GM18870 (cell line): Measurements from ENCODE around the gene GPR65.
"Not testable (repeated sequence)": the region's sequence is repeated elsewhere in the genome, so short reads cannot be mapped to it uniquely, and the experiment has no call there.

Experiments used
- ATAC-seq: cut with Tn5 transposase; IDR thresholded peaks from one replicate; pipeline ENCODE4 v1.9.1; 2021; ENCODE audit warnings: moderate library complexity; ENCODE audit not compliant: unreplicated experiment

The GPR65 gene

DNA sequence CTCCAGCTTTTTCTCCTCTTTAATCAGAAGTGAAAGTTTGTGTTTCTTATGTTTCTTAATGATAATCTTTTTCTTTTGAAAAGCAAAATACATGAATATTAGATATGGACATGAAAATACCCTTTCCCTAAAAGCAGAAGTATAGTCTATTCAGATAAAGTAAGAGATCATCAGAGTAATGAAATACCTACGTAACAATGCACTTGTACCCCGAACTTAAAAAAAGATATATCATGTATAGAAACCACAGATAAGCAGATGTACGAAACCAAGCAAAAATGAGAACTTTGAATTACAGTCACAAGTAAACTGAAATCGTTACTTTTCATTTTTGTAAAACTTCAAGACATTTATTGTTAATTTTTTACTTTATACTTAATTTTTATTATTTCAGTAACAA is 1.5 kb upstream of the GPR65 start:
- ATAC-seq, result no peak

DNA sequence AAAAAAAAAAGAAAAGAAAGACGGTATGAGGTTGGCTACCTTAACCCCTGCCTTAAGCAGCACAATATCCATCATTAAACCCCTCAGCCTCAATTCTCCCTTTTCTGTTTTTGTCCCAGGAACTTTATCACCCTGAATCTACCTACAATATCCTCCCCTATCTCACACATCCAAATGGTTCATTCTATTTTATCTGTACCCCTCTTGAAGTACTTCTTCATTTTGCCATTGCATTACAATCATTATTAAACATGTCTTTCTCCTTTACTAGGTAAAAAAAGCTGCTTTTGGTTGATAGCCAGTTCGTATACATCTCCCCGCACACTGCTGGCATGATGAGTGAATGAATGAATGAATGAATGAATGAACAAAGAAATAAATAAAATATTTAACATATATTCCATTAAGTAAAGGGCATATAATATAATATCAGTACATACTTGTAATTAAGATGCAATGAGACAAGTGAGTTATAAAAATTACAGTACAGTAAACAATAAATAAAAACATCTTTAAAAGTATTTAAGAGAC is 364 bp upstream of the GPR65 start:
- no peak for ATAC-seq

DNA sequence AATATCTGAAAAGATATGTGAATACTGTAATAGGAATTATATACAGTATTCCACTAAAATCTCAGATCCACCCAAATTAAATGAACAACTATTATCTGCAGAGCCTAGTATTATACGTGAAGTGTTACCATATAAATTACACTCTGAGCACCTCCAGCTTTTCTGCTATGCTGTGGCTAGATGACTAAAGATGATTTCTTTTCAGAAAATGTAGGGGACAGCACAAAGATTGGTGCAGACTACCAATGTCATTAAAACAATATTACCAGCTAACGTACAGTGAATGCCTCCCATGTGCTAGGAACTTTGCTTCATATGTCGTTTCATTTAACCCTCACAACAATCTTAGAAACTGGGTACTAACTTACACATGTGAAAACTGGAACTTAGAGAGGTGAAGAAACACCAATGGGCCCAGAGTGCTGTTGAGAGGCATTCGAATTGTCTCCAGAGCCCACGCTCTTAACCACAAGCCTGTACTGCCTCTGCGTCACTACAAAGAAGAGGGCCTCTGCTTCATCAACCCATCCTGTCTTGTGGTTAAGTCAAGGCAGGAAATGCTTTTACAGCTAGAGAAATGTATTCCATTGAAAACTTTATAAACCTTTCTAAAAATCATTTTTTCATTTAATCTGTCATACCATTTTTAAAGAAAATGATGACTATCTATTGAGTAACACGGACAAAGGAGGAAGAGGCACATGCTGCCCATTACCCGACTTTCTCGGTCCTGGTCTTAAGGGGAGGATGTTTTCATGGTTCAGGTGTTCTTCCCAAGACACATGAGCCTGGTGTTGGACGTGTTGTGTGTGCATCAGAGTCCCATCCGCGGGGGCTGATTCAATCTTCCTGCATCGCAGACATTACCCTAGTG is 1.3 kb downstream of the GPR65 start:
- peak; percentile 92 for ATAC-seq

DNA sequence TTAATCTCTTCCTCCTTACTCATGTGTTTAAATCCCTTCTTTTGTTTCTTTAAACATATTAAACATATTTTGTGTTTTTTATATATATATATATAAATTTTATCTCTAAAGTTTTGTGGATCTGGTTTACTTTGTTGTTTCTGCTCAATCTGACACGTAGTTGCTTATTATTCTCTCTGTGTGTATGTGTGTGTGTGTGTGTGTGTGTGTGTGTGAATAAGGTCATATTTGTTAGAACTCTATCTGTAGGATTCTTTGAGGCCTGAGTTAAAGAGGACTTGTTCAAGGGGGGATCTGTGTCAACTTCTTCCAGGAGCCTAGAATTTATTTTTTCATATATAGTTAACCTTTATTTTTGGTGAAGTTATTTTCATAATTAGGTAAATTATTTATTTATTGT is 2.7 kb downstream of the GPR65 start:
- ATAC-seq, result no peak

DNA sequence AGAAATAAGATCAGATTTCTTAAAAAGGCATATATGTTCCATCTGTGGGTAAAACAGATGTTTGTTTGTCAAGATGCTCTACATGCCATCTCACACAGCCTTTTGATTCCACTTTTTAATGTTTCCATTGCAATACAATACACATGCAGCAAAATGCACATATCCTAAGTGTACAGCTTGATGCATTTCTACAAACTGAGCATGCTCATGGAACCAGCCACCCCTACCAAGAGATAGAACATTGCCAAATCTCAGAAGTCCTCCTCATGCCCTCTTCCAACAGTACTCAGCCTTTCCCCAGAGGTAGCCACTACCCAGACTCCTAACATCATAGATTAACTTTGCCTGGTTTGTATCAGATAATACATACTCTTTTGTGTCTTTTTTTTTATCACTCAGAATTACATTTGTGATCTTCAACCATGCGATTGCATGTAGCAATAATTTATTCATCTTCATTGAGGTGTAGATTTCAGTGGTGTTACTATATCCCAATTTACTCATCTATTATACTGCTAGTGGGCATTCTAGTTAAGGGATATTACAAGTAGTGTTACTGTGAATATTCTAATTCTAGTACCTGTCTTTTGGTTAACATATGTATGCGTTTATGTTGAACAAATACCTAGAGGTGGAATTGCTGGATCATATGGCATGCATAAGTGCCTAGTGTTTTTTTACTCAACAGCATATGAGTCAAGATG is 3.3 kb downstream of the GPR65 start:
- ATAC-seq, result no peak

DNA sequence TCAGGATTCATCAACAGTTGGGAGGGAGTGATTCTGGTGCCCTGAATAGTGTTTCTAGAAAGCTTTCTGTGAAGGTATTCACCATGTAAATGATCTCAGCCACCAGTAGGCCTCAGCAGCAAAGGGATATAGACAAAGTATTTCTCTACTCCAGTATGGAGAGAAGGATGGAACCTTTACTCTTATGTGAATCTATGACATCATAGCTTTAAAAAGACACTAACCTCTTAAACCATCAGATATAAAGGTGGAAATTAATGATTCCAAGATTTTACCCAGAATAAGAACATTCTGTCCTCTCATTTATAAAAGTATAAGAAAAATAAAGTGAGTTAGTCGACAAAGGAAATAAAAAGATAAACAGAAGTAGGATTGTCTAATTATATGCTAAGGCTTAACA is 4.6 kb downstream of the GPR65 start:
- ATAC-seq, result no peak

DNA sequence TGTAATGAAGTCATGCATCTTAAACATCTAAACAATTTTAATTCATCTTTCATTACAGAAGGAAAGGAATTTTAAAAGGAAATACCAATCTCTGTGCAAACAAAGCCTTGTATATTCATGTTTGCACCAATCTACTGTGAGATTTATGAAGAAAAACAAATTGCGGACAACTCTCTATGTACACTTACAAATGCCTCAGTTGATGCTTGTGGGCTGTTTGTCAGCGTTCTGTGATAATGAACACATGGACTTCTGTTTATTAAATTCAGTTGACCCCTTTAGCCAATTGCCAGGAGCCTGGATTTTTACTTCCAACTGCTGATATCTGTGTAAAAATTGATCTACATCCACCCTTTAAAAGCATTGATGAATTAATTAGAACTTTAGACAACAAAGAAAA is 5.4 kb downstream of the GPR65 start:
- ATAC-seq, result no peak

DNA sequence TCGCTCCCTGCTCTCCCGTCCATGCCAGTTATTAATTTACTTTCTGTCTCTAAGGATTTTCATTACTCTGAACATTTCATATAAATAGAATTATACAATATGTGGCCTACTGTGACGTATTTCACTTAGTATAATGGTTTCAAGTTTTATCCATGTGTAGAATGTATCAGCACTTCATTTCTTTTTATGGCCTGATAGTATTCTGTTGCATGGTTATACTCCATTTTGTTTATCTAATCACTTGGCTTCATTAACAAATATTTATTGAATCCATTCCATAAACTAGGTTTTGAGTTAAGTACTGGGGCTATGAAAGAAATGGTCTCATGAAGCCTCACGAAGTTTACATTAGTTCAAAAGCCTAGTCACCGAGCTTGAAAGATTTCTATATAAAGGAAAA is 7.6 kb downstream of the GPR65 start:
- ATAC-seq, result no peak

DNA sequence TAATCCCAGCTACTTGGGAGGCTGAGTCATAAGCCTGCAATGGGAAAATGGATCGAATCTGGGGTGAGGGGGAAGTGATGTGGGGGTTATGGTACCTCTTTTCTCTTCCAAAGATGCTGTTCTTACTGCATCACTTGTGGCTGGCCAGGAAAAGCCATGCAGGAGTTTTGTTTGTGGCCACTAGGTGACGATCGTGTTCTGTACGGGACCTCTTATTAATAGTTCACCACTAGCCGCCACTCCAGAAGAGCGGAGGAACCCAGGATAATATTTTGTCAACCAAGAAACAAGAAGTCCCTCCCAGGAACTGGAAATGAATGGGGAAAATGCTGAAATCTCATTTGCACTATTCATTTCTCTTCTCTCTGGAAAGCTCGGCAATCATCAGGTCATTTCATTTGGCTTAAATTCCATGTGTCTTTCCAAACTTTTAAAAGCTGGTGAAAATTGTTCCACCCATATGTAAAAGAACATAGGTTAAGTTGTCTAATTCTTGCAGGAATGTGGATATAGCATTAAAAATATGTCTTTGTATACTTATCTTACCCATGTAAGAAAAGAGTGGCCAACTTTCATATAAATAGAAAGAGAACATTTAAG is 8.9 kb downstream of the GPR65 start:
- peak; percentile 93 for ATAC-seq

DNA sequence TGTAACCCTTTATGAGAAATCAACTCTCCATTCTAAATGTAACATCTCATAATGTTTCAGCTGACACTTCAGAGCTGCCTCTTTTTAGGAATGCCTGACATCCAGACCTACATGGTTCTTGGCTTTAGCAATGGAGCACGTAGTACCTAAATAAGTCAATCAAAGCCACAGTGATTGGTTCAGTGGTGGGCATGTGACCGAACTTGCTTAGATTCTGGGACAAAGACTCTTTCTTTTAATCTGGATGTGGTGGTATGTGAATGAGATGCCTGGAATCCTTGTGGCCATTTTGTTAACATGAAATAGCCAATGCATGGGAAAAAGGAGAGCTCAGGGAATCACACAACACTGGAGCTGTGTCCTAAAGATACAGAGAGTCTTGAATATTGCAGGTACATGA is 11.8 kb downstream of the GPR65 start:
- ATAC-seq, result no peak

DNA sequence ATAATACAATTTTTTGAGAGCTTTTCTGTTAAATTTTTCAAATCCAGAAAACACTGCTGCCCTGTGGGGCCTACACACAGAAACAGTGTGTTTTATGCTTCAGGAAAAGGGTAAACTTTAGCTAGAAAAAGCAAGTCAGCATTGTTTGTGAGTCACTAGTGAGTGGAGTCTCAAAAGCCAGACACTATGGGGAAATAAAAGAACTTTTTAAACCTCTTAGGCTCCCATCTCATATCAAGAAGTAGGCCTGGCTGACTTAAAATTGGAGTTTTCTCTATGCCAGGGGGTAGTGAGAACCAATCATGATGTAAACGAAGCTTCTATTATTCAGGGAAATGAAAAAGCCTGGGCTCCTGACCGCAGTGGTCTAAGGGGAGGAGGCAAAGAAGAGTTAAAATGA is 12.6 kb downstream of the GPR65 start:
- no peak for ATAC-seq

DNA sequence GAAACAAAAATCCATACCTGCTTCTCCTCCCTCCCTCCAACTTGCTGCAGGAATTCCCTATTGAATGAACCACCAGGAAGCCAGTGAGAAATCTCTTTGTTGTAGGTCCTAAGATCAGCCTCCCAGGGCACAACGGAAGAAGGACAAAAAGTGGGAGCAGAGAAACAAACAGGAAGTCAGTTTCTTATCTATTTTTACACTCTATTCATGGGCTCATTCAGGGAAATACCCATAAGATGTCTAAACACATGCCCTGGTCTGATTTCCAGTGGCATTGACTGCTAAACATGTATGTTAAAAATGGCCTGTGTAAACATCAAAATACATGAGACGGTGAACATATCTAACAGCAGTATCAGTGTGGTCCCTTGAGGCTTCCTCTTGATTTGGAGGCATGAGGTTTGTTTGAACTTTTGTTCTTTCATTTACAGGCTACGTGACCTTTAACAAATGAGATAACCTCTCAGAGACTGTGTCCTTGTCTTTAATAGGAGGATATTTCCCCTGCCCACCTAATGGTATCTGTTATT is 18.8 kb downstream of the GPR65 start:
- ATAC-seq, result no peak

DNA sequence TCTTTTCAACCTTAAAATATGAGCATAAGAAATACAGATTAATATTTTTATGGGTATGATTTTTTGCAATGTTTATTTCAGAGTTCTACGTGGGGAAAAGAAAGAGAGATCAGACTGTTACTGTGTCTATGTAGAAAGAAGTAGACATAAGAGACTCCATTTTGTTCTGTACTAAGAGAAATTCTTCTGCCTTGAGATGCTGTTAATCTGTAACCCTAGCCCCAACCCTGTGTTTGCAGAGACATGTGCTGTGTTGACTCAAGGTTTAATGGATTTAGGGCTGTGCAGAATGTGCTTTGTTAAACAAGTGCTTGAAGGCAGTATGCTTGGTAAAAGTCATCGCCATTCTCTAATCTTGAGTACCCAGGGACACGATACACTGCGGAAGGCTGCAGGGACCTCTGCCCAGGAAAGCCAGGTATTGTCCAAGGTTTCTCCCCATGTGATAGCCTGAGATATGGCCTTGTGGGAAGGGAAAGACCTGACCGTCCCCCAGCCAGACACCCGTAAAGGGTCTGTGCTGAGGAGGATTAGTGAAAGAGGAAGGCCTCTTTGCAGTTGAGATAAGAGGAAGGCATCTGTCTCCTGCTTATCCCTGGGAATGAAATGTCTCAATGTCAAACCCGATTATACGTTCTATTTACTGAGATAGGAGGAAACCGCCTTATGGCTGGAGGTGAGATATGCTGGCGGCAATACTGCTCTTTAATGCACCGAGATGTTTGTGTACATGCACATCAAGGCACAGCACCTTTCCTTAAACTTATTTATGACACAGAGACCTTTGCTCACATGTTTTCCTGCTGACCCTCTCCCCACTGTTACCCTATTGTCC is 19.5 kb downstream of the GPR65 start:
- not testable (repeated sequence) for ATAC-seq

DNA sequence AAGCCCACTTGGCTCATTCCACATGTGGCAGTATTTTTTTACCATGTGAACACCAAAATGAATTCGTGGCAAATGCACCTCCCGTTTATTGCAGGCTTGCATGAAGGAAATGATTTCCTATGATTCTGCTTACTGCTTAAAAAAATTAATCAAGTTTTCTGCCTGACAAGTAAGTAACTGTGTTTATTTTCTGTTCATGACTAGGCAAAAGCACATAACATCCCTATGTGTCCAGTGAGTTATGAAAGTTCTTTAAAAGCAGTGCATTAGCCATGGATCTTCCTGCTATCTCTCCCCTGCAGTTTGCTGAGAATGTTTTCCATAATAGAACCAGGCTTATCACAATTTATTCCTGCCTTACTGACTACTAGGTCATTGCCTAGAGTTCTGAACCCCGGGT is 20.4 kb downstream of the GPR65 start:
- no peak for ATAC-seq

DNA sequence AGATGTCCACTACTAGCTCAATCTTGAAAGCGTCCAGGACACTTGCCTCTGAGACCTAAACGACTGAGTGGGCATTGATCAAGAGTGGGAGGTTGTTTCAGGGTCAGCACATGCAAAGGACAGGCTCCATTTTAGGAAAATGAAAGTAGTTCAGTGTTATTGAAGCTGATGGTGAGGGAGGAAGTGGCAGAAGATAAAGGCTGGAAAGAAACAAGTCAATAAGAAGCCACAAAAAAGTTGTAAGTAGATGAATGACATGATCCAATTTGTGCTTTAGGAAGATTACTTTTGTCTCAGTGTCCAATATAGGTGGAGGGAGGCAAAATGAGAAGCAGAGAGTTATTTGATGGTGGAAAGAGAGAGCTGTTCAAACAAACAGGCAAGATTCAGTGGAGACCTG is 22.0 kb downstream of the GPR65 start:
- ATAC-seq, result no peak

DNA sequence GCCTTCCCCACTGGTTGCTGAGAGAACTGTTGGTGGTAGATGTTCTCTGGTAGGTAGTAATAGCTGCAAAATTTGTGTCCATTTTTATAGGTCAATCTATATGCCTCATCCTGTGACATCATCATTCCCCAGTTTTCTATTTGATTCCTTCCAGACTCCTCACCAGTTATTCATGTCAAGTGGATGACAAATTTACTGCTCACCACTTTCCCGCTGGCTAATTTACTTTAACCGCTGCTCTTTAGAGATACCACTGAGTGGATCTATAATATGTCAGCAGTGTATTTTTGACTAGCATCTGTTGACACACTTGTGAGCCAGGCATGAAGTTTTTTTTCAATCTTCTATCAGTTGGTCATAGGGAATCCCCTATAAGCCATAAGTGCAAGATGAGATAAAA is 24.6 kb downstream of the GPR65 start:
- no peak for ATAC-seq

DNA sequence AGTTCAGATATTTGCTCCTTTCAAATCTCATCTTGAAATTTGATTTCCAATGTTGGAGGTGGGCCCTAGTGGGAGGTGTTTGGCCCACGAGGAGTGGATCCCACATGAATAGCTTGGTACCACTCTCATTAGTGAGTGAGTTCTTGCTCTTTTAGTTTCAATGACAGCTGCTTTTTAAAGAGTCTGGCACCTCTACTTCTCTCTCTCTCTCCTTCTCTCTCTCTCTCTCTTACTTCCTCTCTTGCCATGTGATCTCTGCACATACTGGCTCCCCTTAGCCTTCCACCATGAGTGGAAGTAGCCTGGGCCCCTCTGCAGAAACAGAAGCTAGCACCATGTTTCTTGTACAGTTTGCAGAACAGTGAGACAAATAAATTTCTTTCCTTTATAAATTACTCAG is 25.1 kb downstream of the GPR65 start:
- no peak for ATAC-seq

DNA sequence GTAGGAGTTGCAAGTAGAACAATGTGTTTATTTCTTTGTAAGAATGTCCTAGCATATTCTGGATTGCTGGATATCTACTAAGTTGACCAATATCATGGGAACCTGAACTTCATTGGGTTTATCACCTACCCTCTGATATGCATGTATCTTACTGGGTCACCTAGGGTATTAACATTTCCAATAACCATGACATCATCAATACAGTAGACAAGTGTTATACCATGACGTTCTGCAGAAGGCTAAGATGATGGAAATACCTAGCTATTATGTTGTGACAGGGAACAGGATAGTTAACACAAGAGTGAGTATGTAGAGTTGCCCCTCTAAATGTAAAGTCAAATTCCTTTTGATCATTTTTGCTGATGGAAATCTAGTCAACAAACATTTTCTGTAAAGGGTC is 26.0 kb downstream of the GPR65 start:
- no peak for ATAC-seq

DNA sequence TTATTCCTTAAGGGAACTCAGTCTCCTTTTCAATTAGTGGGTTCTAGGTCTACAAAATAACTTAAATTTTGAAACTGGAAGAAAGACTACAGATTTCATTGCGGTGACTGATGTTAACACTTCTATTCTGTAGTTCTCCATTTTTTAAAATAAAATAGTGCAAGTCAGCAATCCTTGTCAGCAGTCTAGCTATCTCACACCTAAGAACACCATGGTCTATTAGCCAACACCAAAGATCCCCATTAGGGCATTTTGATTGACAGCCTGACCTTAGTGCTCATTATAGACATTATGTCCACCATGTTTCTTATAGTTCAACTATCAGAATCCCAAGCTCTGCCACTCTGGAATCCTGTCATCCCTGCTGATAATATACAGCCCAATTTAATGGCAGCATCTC is 27.4 kb downstream of the GPR65 start:
- no peak for ATAC-seq

DNA sequence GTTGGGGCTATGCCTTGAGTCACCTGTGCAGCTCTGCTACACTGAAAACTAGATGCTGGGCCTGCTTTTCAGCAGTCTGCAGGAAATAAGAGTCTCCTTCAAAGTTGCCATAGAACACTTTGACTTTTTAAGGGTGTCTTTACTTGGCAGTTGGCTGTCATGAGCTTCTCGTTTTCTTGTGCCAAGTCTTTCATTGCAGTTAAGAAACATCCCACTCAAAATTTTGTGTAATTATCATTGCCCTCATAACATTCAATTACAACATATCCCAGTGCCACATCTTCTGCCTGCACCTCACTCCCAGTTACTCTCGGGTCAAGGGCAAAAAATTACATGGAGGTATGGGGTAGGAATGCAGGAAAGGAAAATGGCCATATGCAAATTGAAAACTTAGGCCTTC is 29.1 kb downstream of the GPR65 start:
- no peak for ATAC-seq

DNA sequence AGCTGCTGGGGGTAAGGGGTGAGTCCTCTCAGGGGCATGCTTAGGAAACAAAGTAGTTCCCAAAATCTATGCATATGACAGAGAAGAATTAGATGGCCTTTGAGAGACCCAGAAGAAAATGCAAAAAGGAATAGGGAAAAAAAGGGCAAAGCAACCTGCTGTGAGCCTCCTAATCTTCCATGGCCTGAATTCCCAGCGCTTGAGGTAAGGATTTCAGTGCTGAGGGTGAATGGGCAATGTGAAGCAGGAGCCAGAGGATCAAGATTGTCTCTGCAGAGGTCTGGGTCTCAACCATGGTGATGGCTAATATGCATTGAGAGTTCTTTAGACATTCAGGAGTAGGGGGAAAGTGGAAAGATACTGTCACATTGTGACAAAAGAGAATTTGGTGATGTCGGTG is 31.5 kb downstream of the GPR65 start:
- no peak for ATAC-seq
